Fibroblast of the conjunctiva (primary cell): ENCODE measurements around the gene FGFR3.

Source experiments
- DNase-seq: peaks from one replicate; pipeline ENCODE4 v3.0.0-alpha.2; 2010; ENCODE audit warnings: low read depth

Gene FGFR3

GRCh38 chr4:1756893-1757779, 36.0 kb upstream of the FGFR3 start:
- no peak for DNase-seq

- no peak for DNase-seq
These were observed 35.3 kb upstream of the FGFR3 start for GRCh38 chr4:1757836-1758235.

GRCh38 chr4:1758306-1759121, 34.6 kb upstream of the FGFR3 start:
- no peak for DNase-seq

- no peak for DNase-seq
These were observed 33.8 kb upstream of the FGFR3 start for GRCh38 chr4:1759170-1759817.

GRCh38 chr4:1759818-1760223, 33.3 kb upstream of the FGFR3 start:
- no peak for DNase-seq

- no peak for DNase-seq
These were observed 32.5 kb upstream of the FGFR3 start for GRCh38 chr4:1760521-1761071.

GRCh38 chr4:1761130-1761689, 31.9 kb upstream of the FGFR3 start:
- no peak for DNase-seq

GRCh38 chr4:1762264-1763010, 30.7 kb upstream of the FGFR3 start:
- DNase-seq, result no peak

GRCh38 chr4:1763070-1763549, 30.0 kb upstream of the FGFR3 start:
- no peak for DNase-seq

- peak; percentile 17 for DNase-seq
These were observed 29.5 kb upstream of the FGFR3 start for GRCh38 chr4:1763550-1764080.

- DNase-seq, result no peak
These were observed 28.4 kb upstream of the FGFR3 start for GRCh38 chr4:1764670-1765069.

GRCh38 chr4:1765409-1766072, 27.6 kb upstream of the FGFR3 start:
- no peak for DNase-seq

GRCh38 chr4:1766106-1767060, 26.7 kb upstream of the FGFR3 start:
- no peak for DNase-seq

- no peak for DNase-seq
These were observed 25.9 kb upstream of the FGFR3 start for GRCh38 chr4:1767061-1767769.

GRCh38 chr4:1767770-1768366, 25.2 kb upstream of the FGFR3 start:
- peak; percentile 10 for DNase-seq

- no peak for DNase-seq
These were observed 24.6 kb upstream of the FGFR3 start for GRCh38 chr4:1768367-1769034.

- no peak for DNase-seq
These were observed 23.4 kb upstream of the FGFR3 start for GRCh38 chr4:1769692-1770091.
